ENCODE results near the gene ELK4. TPM values are rescaled to one million over a fixed set of nuclear protein-coding genes. Genes with fewer than 3 reads are reported as not detected.

The ELK4 gene
- total RNA-seq, 1 donor from 2014 or later: 71.5 TPM

DNA sequence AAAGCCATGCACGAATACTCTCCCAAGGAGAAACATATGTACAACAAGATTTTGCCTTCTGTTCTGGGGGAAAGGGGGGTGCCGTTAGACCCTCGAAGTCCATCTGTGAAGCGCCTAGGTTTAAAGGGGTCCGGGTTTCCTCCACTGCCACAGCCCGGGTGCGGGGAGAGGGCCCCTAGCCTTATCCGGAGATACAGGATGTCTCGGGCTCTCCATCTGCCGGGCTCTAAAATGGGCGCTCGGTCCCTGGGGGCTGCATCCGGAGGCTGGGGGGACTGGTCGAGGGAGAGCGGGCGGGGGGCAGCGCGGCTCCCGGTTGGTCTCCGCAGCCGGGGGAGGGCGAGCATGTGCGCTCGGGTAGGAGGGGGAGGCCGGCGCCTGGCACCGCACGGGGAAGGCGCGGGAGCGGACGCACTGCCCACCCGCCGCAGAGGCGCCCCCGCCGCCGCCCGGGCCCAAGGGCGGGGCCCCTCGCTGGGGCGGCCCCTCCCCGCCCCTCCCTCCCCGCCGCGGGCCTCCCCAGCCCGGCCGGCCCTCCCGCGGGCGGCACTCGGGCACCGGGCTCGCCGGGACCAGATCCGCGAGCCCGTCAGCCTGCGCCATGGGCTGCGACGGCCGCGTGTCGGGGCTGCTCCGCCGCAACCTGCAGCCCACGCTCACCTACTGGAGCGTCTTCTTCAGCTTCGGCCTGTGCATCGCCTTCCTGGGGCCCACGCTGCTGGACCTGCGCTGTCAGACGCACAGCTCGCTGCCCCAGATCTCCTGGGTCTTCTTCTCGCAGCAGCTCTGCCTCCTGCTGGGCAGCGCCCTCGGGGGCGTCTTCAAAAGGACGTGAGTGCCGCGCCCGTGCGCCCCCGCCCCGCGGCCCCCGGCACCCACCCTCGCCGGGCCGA is 63.1 kb downstream of the ELK4 start:
- H3K4me3 ChIP-seq: peak overlapping the region; percentile 42
- no peaks in the 10 kb centered on the region for H3K36me3 ChIP-seq
- H3K27me3 ChIP-seq: peaks cover 23% of the 10 kb centered on the region
- intact Hi-C loops (cut with DNase I): no loop called here
- no peak overlapping the region for H3K27ac ChIP-seq
- TF ChIP-seq, protein P1, sequence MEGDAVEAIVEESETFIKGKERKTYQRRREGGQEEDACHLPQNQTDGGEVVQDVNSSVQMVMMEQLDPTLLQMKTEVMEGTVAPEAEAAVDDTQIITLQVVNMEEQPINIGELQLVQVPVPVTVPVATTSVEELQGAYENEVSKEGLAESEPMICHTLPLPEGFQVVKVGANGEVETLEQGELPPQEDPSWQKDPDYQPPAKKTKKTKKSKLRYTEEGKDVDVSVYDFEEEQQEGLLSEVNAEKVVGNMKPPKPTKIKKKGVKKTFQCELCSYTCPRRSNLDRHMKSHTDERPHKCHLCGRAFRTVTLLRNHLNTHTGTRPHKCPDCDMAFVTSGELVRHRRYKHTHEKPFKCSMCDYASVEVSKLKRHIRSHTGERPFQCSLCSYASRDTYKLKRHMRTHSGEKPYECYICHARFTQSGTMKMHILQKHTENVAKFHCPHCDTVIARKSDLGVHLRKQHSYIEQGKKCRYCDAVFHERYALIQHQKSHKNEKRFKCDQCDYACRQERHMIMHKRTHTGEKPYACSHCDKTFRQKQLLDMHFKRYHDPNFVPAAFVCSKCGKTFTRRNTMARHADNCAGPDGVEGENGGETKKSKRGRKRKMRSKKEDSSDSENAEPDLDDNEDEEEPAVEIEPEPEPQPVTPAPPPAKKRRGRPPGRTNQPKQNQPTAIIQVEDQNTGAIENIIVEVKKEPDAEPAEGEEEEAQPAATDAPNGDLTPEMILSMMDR (IDR thresholded peaks at IDR 0.05): no peak
- ATAC-seq (peak; percentile 57), DNase-seq (peak; percentile 69)
- no peaks in the 10 kb centered on the region for H3K9me3 ChIP-seq
- H3K4me1 ChIP-seq: peaks cover 3% of the 10 kb centered on the region

DNA sequence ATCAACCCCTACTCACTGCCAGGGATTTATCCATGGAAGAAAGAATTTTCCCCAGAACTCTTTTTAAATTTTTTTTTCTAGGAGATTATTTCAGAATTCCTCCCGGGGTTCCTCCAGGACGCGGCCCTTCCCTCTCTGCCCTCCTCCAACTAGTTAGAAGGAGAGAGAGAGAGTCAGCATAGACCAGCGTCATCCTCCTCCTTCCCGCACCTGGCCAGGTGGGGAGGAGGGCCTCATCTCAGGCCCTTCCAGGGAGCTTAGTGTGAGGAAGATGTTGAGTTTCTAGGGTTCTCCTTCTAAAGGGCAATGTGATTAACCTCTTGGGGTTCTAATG is 63.7 kb downstream of the ELK4 start:
- Histone ChIP-seq H3K4me3 (peak overlapping the region; percentile 42), H3K4me1 (peaks cover 3% of the 10 kb centered on the region), H3K27me3 (peaks cover 23% of the 10 kb centered on the region), H3K36me3 (no peaks in the 10 kb centered on the region), H3K27ac (no peak overlapping the region), H3K9me3 (no peaks in the 10 kb centered on the region)
- intact Hi-C loops (cut with DNase I): no loop called here
- TF ChIP-seq, protein P1 (IDR thresholded peaks at IDR 0.05): no peak
- ATAC-seq (no peak), DNase-seq (peak; percentile 31)

GRCh38 chr1:205567716-205568115 is 64.1 kb downstream of the ELK4 start:
- peak; percentile 32 for DNase-seq
- ATAC-seq: no peak
- Histone ChIP-seq H3K4me3 (no peak overlapping the region), H3K27me3 (peaks cover 23% of the 10 kb centered on the region), H3K27ac (no peak overlapping the region), H3K4me1 (peaks cover 3% of the 10 kb centered on the region), H3K36me3 (no peaks in the 10 kb centered on the region), H3K9me3 (no peaks in the 10 kb centered on the region)
- intact Hi-C loops (cut with DNase I): no loop called here
- TF ChIP-seq, protein P1 (IDR thresholded peaks at IDR 0.05): no peak

DNA sequence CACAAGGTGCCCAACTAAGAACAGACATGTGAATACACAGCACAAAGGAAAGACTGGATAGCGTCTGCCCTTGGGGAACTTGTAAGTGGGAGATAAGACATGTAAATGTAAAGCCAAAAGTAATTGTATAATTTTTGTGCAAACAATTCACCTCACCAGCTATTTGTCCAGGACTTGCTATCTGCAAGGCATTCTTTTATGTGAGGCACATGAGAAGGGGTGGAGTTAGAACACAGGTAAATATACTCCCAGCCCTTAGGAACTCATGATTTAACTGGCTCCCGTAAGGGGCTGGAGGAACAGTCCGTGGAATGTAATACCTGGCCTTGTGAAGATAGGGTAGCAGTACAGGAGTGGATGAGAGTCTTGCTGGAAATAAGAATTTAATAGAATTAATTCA is 66.0 kb downstream of the ELK4 start:
- no peaks in the 10 kb centered on the region for H3K36me3 ChIP-seq
- peak; percentile 82 for ATAC-seq
- TF ChIP-seq, protein P1 (IDR thresholded peaks at IDR 0.05): no peak
- H3K9me3 ChIP-seq: no peaks in the 10 kb centered on the region
- no peak overlapping the region for H3K27ac ChIP-seq
- DNase-seq: no peak
- no peak overlapping the region for H3K4me3 ChIP-seq
- H3K27me3 ChIP-seq: peaks cover 23% of the 10 kb centered on the region
- H3K4me1 ChIP-seq: peaks cover 3% of the 10 kb centered on the region
- intact Hi-C loops (cut with DNase I): loop anchor here (2.0 kb wide), 1 partner anchor 19 kb away; no protein-coding TSS in a partner anchor

DNA sequence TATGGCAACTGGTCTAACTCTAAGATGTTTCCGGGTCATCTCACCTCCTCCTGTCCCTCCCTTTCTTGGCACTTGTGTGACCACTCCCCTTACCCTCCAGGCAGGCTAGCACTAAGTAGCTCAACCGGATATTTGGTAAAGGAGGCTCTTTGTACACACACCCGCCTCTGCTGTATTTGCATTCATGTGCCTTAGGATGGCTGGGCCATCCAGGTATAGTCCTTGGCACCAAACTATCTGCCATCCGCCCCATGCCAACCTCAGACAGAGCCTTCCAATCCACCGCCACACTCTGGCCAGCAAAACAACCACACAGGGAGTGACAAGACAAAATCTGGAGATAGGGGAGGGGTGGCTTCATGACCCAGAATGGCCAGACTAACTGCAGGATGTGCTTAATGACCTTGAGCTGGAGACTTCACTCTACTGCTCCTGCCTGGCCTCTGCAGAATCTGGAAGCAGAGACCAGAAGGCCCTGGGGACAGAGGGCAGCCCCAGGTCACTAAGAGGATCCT is 67.8 kb downstream of the ELK4 start:
- no peaks in the 10 kb centered on the region for H3K36me3 ChIP-seq
- DNase-seq: peak; percentile 31
- ATAC-seq: peak; percentile 82
- peaks cover 23% of the 10 kb centered on the region for H3K27me3 ChIP-seq
- H3K4me3 ChIP-seq: no peak overlapping the region
- H3K4me1 ChIP-seq: peaks cover 3% of the 10 kb centered on the region
- H3K27ac ChIP-seq: no peak overlapping the region
- intact Hi-C loops (cut with DNase I): loop anchor here (2.0 kb wide), 1 partner anchor 17 kb away; no protein-coding TSS in a partner anchor
- TF ChIP-seq, protein P1 (IDR thresholded peaks at IDR 0.05): no peak
- no peaks in the 10 kb centered on the region for H3K9me3 ChIP-seq
